Breast epithelium (tissue), 3 donors: ENCODE results near the gene SYCN.

Experiments used
- POLR2A ChIP-seq: fragments of 450-650 bp; IDR thresholded peaks from one replicate; pipeline ENCODE4 v1.6.1; 2016; ENCODE audit warnings: antibody characterized with exemption, mild to moderate bottlenecking, moderate library complexity
- POLR2AphosphoS5 ChIP-seq, 3 donors: sonication (generic); formaldehyde crosslinking; IDR thresholded peaks; one replicate each; pipeline ENCODE4 v1.6.1; 2017; ENCODE audit warnings: antibody characterized with exemption in 3 of 3
- TF ChIP-seq, protein P1 (sequence below), 3 donors: fragments of 450-650 bp; IDR thresholded peaks; one replicate each; pipeline ENCODE4 v1.5.1; 2016 to 2017; ENCODE audit warnings: antibody characterized with exemption in 3 of 3, mild to moderate bottlenecking in 3 of 3, moderate library complexity in 3 of 3

DNA sequence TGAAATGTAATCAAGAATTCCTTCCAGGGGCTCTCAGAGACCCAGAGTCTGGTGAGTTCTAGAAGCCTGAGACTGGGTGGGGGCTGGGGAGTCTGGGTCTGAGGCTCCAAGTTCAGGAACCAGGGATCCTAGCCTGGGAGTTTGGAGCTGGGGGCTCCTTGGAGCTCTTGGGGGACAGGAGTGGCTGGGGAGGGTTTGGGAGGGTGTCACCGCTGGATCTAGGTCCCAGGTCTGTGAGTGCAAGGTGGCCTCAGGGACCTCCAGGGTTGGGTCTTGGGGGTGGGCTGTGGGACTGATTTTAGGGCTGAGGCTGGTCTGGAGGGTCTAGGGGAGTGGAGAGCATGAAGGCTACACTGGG is 1.1 kb downstream of the SYCN start:
- TF ChIP-seq, protein P1, sequence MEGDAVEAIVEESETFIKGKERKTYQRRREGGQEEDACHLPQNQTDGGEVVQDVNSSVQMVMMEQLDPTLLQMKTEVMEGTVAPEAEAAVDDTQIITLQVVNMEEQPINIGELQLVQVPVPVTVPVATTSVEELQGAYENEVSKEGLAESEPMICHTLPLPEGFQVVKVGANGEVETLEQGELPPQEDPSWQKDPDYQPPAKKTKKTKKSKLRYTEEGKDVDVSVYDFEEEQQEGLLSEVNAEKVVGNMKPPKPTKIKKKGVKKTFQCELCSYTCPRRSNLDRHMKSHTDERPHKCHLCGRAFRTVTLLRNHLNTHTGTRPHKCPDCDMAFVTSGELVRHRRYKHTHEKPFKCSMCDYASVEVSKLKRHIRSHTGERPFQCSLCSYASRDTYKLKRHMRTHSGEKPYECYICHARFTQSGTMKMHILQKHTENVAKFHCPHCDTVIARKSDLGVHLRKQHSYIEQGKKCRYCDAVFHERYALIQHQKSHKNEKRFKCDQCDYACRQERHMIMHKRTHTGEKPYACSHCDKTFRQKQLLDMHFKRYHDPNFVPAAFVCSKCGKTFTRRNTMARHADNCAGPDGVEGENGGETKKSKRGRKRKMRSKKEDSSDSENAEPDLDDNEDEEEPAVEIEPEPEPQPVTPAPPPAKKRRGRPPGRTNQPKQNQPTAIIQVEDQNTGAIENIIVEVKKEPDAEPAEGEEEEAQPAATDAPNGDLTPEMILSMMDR (IDR thresholded peaks at IDR 0.05) = no peak
- TF ChIP-seq POLR2A (no peak), POLR2AphosphoS5 (IDR thresholded peaks at IDR 0.05) (no peak)
